Activated CD8-positive, alpha-beta memory T cell treated with anti-CD3 and anti-CD28 coated beads, Interleukin-2, amount 50 U/mL, for 1 hour (primary cell): ENCODE results near the gene SRRT.
"Not testable (repeated sequence)": the region's sequence is repeated elsewhere in the genome, so short reads cannot be mapped to it uniquely, and the experiment has no call there.

ENCODE experiments used
- DNase-seq: peaks from one replicate; pipeline ENCODE4 v3.0.0-alpha.2; 2020; ENCODE audit errors: extremely low read depth

Gene SRRT

GRCh38 chr7:100874577-100875355 is at the start of gene SRRT:
TSS of gene SRRT (plus strand) at chr7:100875103. CDS start at chr7:100875591, 488 bp downstream.
- peak; percentile 98 for DNase-seq

DNA sequence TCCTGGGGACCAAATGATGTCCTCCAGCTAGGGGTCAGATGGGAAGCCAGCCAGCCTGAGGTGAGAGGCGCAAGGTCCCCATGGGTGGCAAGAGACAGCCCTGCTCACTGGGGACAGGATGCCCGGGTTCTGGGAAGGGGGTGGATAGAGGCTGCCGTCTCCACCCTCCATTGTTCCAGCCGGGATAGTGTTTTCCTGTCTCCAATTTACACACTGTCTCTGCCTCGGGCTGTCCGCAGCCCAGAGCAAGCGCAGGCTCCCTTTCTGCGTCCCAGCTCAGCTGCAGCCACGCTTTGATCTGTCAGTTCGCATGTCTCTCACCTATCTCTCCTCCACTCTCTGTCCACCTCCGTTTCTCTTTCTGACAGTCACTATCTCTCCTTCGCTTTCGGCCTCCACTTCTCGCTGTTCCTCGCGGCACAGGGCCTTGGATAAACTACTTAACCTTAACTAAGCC is 49.7 kb upstream of the SRRT start:
- DNase-seq = no peak

DNA sequence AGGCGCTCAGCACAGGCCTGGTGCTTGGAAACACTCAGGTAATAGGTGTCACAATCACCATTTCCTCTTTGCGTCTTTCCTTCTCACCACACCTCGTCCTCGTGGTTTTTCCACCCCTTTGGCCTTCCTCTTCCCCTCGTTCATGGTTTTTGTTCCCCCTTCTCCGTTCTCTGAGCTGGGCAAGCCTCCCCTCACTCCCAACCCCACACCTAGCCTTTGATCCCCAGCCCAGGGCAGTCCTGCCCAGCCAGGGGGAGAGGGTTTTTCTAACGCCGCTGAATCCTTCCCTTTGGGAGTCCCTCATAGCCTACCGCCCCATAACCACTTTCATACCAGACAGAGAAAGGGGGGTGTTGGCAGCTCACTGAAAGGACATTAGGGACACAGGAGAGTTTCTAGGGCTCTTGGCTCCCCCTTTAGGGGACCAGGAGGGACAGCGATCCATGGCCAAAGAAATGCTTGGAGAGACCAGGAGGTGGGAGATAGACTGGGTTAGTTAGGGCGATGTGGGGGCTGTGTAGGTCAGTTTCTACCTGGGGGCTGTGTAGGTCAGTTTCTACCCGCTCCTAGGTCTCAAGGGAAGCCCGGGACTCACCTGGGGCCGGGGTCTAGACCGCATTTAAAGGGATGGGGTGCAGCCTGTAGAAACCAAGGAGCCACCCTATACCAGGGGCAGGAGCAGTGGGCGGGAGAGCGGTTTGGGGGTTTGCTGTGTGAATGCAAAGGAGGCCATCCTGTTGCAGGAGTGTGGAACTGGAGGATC is 49.0 kb upstream of the SRRT start:
- DNase-seq = no peak

GRCh38 chr7:100826514-100827329 is 48.2 kb upstream of the SRRT start:
- DNase-seq = no peak

GRCh38 chr7:100827330-100828226 is 47.3 kb upstream of the SRRT start, which contains the start of gene EPHB4:
TSS of gene EPHB4 (minus strand) at chr7:100827523. CDS start at chr7:100827030, 493 bp downstream.
- no peak for DNase-seq

- no peak for DNase-seq
These were observed 45.7 kb upstream of the SRRT start for GRCh38 chr7:100829150-100829716.

- DNase-seq = no peak
These were observed 44.5 kb upstream of the SRRT start for GRCh38 chr7:100830396-100830795.

DNA sequence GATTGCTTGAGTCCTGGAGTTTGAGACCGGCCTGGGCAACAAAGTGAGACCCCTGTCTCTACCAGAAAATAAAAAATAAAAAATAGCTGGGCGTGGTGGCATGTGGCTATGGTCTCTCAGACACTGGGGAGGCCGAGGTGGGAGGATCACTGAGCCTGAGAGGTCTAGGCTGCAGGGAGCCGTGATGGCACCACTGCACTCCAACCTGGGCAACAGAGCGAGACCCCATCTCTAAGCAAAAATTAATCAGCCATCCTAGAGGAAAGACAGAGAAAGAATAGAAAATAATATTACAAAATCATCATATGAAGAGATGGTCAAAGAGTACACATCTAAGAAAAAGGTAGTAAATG is 42.6 kb upstream of the SRRT start:
- no peak for DNase-seq

DNA sequence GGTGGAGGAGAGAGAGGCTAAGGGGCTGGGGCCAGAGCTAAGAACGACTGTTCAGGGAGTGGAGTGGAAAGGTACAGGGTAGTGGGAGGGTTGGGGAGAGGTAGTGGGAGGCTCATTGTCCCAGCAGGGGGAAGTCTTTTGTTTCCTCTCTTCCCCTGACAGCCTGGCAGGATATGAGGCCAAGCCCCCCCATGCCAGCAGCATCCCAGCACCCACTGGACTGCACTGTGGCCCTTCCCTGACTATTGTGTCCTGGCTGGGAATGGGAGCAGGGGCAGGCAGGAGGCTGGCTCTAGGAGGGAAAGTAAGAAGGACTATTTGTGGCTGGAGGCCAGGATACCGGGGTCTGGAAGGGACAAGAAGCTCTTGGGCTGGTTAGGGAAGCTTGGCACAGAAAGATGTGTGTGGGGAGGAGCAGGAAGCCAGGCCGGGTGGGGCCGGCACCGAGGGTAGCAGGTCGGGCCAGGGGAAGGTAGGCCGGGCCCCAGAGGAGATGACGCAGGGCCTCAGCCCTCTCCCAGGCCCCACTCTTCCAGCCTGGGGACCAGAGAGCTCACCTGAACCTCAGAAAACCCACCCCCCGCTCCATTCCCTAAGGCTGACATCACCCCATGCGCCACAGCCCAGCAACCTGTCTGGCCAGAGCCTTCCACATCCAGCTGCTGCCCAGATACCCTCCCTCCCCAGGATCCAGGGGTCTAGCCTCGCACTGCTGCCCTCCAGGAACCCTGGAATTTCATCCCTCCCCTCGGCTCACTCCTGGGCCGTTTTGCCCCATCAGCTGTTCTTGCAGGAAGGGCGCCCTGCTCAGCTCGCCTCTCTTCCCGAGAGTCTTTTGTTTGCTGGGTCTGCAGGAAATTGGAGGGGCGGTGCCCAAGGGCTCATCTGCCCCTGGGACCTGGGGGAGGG is 38.7 kb upstream of the SRRT start:
- DNase-seq = no peak

DNA sequence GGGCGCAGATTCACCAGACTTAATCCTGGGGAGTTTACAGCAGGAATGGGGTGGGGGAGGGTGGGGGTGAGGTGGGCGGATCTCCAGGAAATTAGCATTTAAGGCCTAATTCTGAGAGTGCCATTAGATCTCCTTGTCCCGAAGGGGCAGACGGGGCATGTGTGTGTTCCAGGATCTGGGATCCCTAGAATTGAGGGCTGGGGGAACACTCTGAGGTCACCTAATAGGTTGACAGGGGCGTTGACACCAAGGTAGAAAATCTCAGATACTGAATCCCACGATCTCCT is 38.1 kb upstream of the SRRT start:
- no peak for DNase-seq

DNA sequence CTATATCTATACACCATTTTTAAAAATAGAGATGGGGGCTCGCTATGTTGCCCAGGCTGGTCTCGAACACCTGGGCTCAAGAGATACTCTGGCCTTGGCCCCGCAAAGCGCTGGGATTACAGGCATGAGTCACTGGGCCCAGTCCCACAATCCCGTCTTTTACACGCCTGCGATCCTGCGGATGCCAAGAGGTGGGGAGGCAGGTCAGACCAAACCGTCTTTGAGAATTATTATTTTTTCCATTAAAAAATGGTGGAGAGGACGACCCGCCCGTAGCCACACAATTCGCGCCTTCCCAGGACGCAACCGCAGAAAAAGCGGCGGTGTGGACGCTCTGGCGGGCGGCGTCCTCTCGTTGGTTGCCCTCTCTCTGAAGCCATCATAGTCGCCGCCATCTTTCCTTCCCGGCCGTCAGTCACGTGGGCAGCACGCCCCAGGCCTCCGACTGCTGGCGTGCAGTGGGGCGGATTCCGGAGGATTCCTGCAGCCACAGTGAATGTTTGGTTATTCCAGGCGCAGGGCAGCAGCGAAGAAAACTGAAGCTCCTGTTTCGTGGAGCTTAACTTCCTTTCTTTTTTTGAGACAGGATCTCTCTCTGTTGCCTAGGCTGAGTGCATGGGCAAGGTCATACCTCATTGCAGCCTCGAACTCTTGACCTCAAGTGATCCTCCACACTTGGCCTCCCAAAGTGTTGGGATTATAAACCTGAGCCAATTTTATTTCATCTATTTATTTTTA is 37.6 kb upstream of the SRRT start:
- DNase-seq = peak; percentile 48

GRCh38 chr7:100839361-100839760 is 35.5 kb upstream of the SRRT start:
- no peak for DNase-seq

DNA sequence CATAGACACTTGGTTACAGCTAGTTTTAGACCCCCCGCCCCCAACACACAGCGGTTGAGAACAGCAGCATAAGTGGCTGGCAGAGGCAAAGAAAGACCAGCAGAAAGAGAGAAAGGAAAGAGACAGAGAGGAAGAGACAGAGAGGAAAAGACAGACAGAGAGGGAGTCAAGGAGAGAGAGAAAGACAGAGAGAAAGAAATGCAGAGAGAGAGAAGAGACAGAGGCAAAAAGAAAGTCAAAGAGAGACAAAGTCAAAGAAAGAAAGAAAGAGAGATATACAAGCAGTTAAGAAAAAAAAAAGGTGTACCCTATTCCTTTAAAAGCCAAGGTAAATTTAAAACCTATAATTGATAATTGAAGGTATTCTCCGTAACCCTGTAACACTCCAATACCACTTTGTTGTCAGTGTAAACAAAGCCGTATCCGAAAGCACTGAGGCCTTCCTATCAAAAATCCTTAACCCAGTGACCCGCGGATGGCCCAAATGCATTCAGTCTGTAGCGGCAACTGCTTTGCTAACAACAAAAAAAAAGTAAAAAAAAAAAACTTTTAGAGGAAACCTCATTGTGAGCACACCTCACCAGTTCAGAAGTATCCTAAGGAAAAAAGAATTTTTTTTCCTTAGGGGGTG is 34.3 kb upstream of the SRRT start:
- no peak for DNase-seq

DNA sequence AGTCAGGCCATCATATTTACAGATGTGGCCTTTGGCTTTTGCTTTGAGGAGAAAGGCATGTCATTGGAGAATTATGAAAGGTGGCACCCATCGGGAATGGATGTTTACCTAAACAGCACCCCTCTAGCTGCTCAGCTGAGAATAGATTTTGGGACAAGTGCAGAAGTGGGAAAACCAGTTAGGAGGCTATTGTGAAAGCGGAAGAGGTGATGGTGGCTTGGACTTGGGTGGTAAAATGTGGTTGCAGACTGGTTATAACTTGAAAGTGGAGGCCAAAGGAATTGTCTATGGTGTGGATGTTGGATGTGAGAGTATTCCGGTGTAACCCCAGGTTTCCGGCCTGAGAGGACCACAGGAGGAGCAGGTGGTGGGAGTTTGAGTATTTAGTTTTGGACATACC is 27.5 kb upstream of the SRRT start:
- DNase-seq = no peak

DNA sequence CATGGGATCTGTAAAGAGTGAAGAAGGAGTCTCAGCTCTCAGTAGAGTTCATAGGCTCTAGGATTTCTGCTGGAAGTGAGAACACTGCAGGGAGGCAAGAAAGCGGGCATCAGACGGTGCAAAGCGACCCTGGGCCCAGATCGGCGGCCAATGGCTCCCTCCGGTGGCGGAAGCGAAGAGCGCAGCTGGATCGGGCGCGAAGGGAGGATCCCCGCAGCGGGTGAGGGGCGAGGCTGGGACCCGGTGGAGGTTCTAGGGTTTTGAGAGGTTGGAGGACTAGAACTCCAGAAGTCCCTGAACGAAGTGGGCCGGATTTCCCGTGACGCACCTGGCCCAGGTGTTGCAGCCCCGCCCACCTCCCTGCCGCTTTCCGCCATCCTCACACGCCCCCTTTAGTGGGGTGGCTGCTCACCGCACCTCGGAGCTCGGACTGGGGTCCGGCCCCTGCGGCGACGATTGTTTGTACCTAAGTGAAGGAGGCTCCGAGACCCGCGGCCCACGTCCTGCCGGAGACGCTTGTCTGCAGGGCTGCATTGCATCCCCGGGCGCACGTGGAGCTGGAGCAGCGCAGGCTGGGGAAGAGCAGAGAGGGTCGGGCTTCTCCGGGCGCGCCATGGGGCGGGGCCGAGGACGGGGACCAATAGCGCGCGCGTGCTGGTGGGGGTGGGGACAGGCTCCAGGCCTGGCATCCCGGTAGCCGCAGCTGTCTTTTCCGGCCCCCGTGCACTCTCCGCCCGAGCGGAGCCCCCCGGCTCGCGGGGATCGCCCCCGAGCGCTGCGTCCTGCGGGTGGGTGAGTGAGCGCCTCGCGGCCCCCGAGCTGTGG is 22.6 kb upstream of the SRRT start, which contains the start of gene SLC12A9:
Gene SLC12A9, plus strand, starts transcription at position 666 of the 825 bp plus-strand sequence. CDS start 1,485 bp downstream, outside the sequence.
- DNase-seq = peak; percentile 52

DNA sequence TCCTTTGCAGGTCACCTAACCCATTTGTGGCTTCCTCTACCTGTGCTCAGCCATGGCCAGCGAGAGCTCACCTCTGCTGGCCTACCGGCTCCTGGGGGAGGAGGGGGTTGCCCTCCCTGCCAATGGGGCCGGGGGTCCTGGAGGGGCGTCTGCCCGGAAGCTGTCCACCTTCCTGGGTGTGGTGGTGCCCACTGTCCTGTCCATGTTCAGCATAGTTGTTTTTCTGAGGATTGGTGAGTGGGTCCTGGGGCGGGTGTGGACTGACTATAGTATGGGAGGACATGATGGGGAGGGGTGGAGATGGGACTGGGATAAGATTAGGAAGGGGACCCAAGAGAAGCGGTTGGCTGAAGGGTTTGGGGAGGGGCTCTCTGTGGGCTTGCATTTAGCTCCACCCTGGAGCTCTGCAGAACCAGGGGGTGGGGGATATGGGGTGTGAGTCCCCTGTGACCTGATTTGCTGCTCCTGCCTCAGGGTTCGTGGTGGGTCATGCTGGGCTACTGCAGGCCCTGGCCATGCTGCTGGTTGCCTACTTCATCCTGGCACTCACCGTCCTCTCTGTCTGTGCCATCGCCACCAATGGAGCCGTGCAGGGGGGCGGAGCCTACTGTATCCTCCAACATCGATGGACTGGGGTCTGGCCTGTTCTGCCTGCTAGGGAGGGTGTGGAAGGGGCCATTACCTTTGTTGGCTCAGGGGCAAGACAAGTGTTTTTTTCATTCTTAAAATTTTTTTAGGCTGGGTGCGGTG is 20.6 kb upstream of the SRRT start:
- no peak for DNase-seq

DNA sequence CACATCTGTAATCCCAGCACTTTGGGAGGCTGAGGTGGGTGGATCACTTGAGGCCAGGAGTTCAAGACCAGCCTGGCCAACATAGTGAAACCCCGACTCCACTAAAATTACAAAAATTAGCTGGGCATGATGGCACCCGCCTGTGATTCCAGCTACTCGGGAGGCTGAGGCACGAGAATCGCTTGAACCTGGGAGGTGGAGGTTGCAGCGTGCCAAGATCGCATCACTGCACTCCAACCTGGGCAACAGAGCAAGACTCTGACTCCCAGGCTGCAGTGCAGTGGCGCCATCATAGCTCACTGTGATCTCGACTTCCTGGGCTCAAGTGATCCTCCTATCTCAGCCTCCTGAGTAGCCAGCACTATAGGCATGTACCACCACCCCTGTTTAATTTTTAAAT is 20.0 kb upstream of the SRRT start:
- DNase-seq = not testable (repeated sequence)
